Neuronal stem cell (in vitro differentiated cells): ENCODE data around the gene RUBCNL.

Source experiments
- DNase-seq: peaks from one replicate; pipeline ENCODE4 v3.0.0-alpha.2; 2013; ENCODE audit warnings: low spot score
- H2AFZ ChIP-seq: one replicate; pipeline ENCODE4 v1.6.1; 2013; ENCODE audit warnings: mild to moderate bottlenecking, low read length, inconsistent platforms
- H2AK5ac ChIP-seq: 2 replicates; pipeline ENCODE4 v1.6.1; 2013; ENCODE audit warnings: low read depth, mild to moderate bottlenecking, inconsistent platforms, low read length, moderate library complexity, mixed read lengths
- H2BK120ac ChIP-seq: 2 replicates; pipeline ENCODE4 v1.6.1; 2013; ENCODE audit warnings: low read depth, mild to moderate bottlenecking, inconsistent platforms, low read length, moderate library complexity, mixed read lengths
- H2BK12ac ChIP-seq: one replicate; pipeline ENCODE4 v1.6.1; 2013; ENCODE audit warnings: low read length, inconsistent platforms
- H2BK15ac ChIP-seq: 2 replicates; pipeline ENCODE4 v1.6.1; 2013; ENCODE audit warnings: mild to moderate bottlenecking, low read length, inconsistent platforms, mixed read lengths
- H2BK5ac ChIP-seq: one replicate; pipeline ENCODE4 v1.6.1; 2013; ENCODE audit warnings: inconsistent platforms, mild to moderate bottlenecking, low read length, moderate library complexity
- H3K14ac ChIP-seq: one replicate; pipeline ENCODE4 v1.6.1; 2013; ENCODE audit warnings: low read length, inconsistent platforms
- H3K18ac ChIP-seq: 2 replicates; pipeline ENCODE4 v1.6.1; 2013; ENCODE audit warnings: low read length, inconsistent platforms
- H3K23ac ChIP-seq: 2 replicates; pipeline ENCODE4 v1.6.1; 2013; ENCODE audit warnings: low read depth, mild to moderate bottlenecking, mixed read lengths, low read length, inconsistent platforms; ENCODE audit not compliant: poor library complexity
- H3K27ac ChIP-seq: replicated peaks from 3 replicates; pipeline ENCODE4 v1.5.1; 2013; ENCODE audit warnings: low read length, inconsistent platforms
- H3K27me3 ChIP-seq, 3 experiments: 2 replicates each; pipeline ENCODE4 v1.6.1; 2013; ENCODE audit warnings: low read length in 3 of 3, mild to moderate bottlenecking in 2 of 3, inconsistent platforms in 1 of 3, low read depth in 1 of 3, mixed read lengths in 1 of 3, moderate library complexity in 1 of 3; ENCODE audit not compliant: control insufficient read depth in 3 of 3, insufficient read depth in 3 of 3
- H3K36me3 ChIP-seq, 2 donors: replicated peaks in 1 of 2; 2 replicates each; pipeline ENCODE4 v1.6.1; 2013; ENCODE audit warnings: low read length in 2 of 2; ENCODE audit not compliant: control insufficient read depth in 2 of 2, insufficient read depth in 2 of 2
- H3K4ac ChIP-seq: 2 replicates; pipeline ENCODE4 v1.6.1; 2013; ENCODE audit warnings: inconsistent platforms, mild to moderate bottlenecking, low read length, moderate library complexity
- H3K4me1 ChIP-seq, 2 donors: 1 replicate in 1 of 2; 2 replicates in 1 of 2; pipeline ENCODE4 v1.6.1; 2013; ENCODE audit warnings: low read length in 2 of 2, low read depth in 1 of 2; ENCODE audit not compliant: control insufficient read depth in 2 of 2, insufficient read depth in 1 of 2
- H3K4me2 ChIP-seq: one replicate; pipeline ENCODE4 v1.6.1; 2013; ENCODE audit warnings: mild to moderate bottlenecking, low read length, inconsistent platforms; ENCODE audit not compliant: insufficient read depth, poor library complexity, severe bottlenecking
- H3K4me3 ChIP-seq, 2 donors: 2 replicates each; pipeline ENCODE4 v1.5.1; 2013; ENCODE audit warnings: low read length in 2 of 2, mild to moderate bottlenecking in 2 of 2, inconsistent platforms in 1 of 2, moderate library complexity in 1 of 2
- H3K79me1 ChIP-seq: one replicate; pipeline ENCODE4 v1.6.1; 2013; ENCODE audit warnings: low read depth, mild to moderate bottlenecking, inconsistent platforms, low read length, moderate library complexity
- H3K9ac ChIP-seq: one replicate; pipeline ENCODE4 v1.6.1; 2013; ENCODE audit warnings: mild to moderate bottlenecking, low read depth, low read length, inconsistent platforms; ENCODE audit not compliant: poor library complexity
- H3K9me3 ChIP-seq, 2 donors: replicated peaks in 1 of 2; 2 replicates each; pipeline versions ENCODE3 to v1.6.1; 2013; ENCODE audit warnings: low read length in 2 of 2, mild to moderate bottlenecking in 2 of 2, inconsistent platforms in 1 of 2, low read depth in 1 of 2, mixed read lengths in 1 of 2, moderate library complexity in 1 of 2; ENCODE audit not compliant: control insufficient read depth in 2 of 2, insufficient read depth in 1 of 2
- H4K8ac ChIP-seq: one replicate; pipeline ENCODE4 v1.6.1; 2013; ENCODE audit warnings: low read depth, mild to moderate bottlenecking, inconsistent platforms, low read length, moderate library complexity
- H4K91ac ChIP-seq: one replicate; pipeline ENCODE4 v1.6.1; 2013; ENCODE audit warnings: low read length, low read depth, mild to moderate bottlenecking, inconsistent platforms; ENCODE audit not compliant: poor library complexity
- WGBS, 2 donors: extraction: QIAGEN DNeasy Blood & Tissue Kit; methylation state at CpG; one replicate each; pipeline ENCODE4 v1.1.7; 2013; ENCODE audit warnings: missing lambda C conversion rate in 2 of 2, mixed read lengths in 1 of 2; ENCODE audit not compliant: insufficient read length in 2 of 2, insufficient replicate concordance in 1 of 2; ENCODE audit errors: extremely low coverage in 2 of 2; 5-methylcytosine and 5-hydroxymethylcytosine counted together

The RUBCNL gene

DNA sequence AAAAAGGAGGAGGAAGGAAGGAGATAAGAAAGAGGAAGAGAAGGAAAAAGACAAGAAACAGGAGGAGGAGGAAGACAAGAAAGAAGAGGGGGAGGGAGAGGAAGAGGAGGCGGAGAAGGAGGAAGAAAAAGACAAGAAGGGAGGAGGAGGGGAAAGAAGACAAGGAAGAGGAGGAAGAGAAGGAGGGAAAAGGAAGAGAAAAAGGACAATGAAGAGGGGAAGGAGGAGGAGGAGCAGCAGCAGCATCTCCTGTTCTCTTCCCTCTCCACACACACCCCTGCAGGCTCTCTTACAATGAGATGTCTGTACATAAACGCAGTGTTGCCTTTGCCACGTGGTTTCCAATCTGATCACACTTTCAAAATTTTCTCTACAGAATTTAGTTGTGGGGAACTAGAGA is 66.6 kb downstream of the RUBCNL start:
- H3K36me3 ChIP-seq, result no peaks in the 10 kb centered on the region
- H3K18ac ChIP-seq, result no peak overlapping the region
- no peak overlapping the region for H3K9ac ChIP-seq
- H3K27me3 ChIP-seq, result no peaks in the 10 kb centered on the region
- no peak overlapping the region for H2BK15ac ChIP-seq
- no peak overlapping the region for H2BK120ac ChIP-seq
- no CpG with 5 or more reads among the region's 3 CpGs for WGBS, 2 donors
- H3K23ac ChIP-seq, result no peak overlapping the region
- peak overlapping the region; percentile 16 for H2AFZ ChIP-seq
- peak overlapping the region; percentile 2 for H3K4me2 ChIP-seq
- no peak overlapping the region for H4K91ac ChIP-seq
- H4K8ac ChIP-seq, result no peak overlapping the region
- peaks cover 0 to 2% of the 10 kb centered on the region in 2 donors for H3K9me3 ChIP-seq
- H3K4me3 ChIP-seq, result no peak overlapping the region
- DNase-seq, result no peak
- no peak overlapping the region for H3K27ac ChIP-seq
- no peak overlapping the region for H3K4ac ChIP-seq
- no peaks in the 10 kb centered on the region for H3K4me1 ChIP-seq
- H2BK12ac ChIP-seq, result no peak overlapping the region
- no peak overlapping the region for H2AK5ac ChIP-seq
- H2BK5ac ChIP-seq, result no peak overlapping the region
- H3K14ac ChIP-seq, result no peak overlapping the region
- no peaks in the 10 kb centered on the region for H3K79me1 ChIP-seq

DNA sequence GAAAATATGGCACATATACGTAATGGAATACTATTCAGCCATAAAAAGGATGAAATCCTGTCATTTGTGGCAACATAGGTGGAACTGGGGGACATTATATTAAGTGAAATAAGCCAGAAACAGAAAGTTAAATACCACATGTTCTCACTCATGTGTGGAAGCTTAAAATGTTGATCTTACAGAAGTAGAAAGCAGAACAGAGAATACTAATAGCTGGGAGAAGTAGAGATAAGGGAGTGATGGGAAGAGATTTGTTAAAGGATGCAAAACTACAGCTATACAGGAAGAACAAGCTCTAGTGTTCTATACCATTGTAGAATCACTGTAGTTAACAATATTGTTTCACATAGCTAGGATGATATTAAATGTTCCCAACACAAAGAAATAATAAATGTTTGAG is 68.1 kb downstream of the RUBCNL start:
- no peak overlapping the region for H3K23ac ChIP-seq
- no peak overlapping the region for H3K14ac ChIP-seq
- H3K4me1 ChIP-seq, result no peaks in the 10 kb centered on the region
- no peaks in the 10 kb centered on the region for H3K27me3 ChIP-seq
- DNase-seq, result no peak
- no peak overlapping the region for H3K9ac ChIP-seq
- no peak overlapping the region for H2AK5ac ChIP-seq
- H3K4me3 ChIP-seq, result no peak overlapping the region
- no peak overlapping the region for H4K8ac ChIP-seq
- no peak overlapping the region for H3K4me2 ChIP-seq
- H3K36me3 ChIP-seq, result no peaks in the 10 kb centered on the region
- H2BK15ac ChIP-seq, result no peak overlapping the region
- no peaks in the 10 kb centered on the region for H3K79me1 ChIP-seq
- H3K4ac ChIP-seq, result no peak overlapping the region
- WGBS, 2 donors, result no CpG with 5 or more reads among the region's 1 CpG
- peaks cover 0 to 2% of the 10 kb centered on the region in 2 donors for H3K9me3 ChIP-seq
- no peak overlapping the region for H2BK5ac ChIP-seq
- H3K27ac ChIP-seq, result no peak overlapping the region
- H2AFZ ChIP-seq, result no peak overlapping the region
- H2BK12ac ChIP-seq, result no peak overlapping the region
- no peak overlapping the region for H2BK120ac ChIP-seq
- H3K18ac ChIP-seq, result no peak overlapping the region
- no peak overlapping the region for H4K91ac ChIP-seq

DNA sequence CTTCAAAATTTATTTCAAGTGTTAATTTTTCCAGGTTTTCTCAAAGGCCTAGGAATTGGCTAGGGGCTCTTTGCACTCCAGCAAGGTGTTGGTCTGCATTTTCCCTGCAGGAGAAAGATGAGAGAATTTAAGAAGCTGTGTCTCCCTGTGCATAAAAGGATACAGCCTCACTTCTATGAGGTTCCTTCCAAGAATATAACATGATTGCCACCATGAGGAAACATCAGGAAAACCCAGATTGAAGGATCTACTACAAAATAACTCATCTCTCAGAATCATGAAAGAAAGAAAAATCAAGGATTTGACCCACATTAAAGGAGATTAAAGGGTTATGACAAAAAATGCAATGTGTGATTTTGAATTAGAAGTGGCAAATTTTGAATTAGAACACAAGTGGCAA is 69.9 kb downstream of the RUBCNL start:
- Histone ChIP-seq H2BK15ac (no peak overlapping the region), H4K91ac (no peak overlapping the region), H3K4me3 (no peak overlapping the region), H3K27ac (no peak overlapping the region), H3K14ac (no peak overlapping the region), H3K9ac (no peak overlapping the region), H2AK5ac (no peak overlapping the region), H4K8ac (no peak overlapping the region), H3K4me2 (no peak overlapping the region), H3K36me3 (no peaks in the 10 kb centered on the region), H3K23ac (no peak overlapping the region), H3K79me1 (no peaks in the 10 kb centered on the region), H2AFZ (no peak overlapping the region), H3K27me3 (no peaks in the 10 kb centered on the region), H2BK120ac (no peak overlapping the region), H2BK12ac (no peak overlapping the region), H3K4ac (no peak overlapping the region), H3K4me1 (no peaks in the 10 kb centered on the region), H3K9me3 (peaks cover 0 to 2% of the 10 kb centered on the region in 2 donors), H3K18ac (no peak overlapping the region), H2BK5ac (no peak overlapping the region)
- no peak for DNase-seq

DNA sequence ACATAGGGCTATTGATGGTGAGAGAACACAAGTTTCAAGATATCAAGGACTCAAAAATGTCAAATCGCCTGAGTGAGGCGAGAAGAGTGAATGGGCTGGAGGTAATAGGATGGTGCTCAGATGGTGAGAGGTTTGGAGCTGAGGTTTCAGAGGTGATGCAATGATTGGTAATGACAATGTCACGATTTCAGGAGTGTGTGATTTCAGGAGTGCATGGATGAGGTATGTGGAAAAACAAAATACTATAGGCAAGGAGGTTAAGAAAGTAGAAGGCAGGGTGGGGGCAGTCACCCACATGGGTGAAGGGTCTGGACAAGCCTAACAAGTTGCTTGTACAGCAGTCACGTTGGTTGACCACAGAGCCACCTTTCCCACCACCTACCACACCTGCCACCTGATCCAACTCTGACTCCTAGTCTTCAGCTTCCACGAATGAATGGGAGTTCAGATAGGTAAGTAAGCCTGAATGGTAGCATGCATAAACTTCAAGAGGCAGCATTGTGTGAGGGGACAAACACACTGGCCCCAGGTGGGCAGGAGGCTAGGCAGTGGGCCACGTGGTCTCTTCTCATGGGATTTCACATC is 71.5 kb downstream of the RUBCNL start:
- H4K8ac ChIP-seq, result no peak overlapping the region
- no peaks in the 10 kb centered on the region for H3K36me3 ChIP-seq
- H3K4me3 ChIP-seq, result no peak overlapping the region
- no peak overlapping the region for H2BK5ac ChIP-seq
- no peaks in the 10 kb centered on the region for H3K27me3 ChIP-seq
- no CpG with 5 or more reads among the region's 6 CpGs for WGBS, 2 donors
- H3K4ac ChIP-seq, result no peak overlapping the region
- H3K4me2 ChIP-seq, result no peak overlapping the region
- no peak overlapping the region for H3K9ac ChIP-seq
- no peak overlapping the region for H3K23ac ChIP-seq
- peaks cover 0 to 2% of the 10 kb centered on the region in 2 donors for H3K9me3 ChIP-seq
- no peak overlapping the region for H3K18ac ChIP-seq
- no peak overlapping the region for H2AK5ac ChIP-seq
- no peaks in the 10 kb centered on the region for H3K4me1 ChIP-seq
- no peaks in the 10 kb centered on the region for H3K79me1 ChIP-seq
- no peak overlapping the region for H2BK120ac ChIP-seq
- no peak overlapping the region for H4K91ac ChIP-seq
- no peak overlapping the region for H2BK15ac ChIP-seq
- no peak overlapping the region for H3K27ac ChIP-seq
- no peak overlapping the region for H2AFZ ChIP-seq
- H2BK12ac ChIP-seq, result no peak overlapping the region
- no peak for DNase-seq
- no peak overlapping the region for H3K14ac ChIP-seq
